Cardiac fibroblast (primary cell): ENCODE results near the gene VCAM1.

Experiments used
- DNase-seq, 2 donors: peaks; one replicate each; pipeline versions ENCODE4 v3.0.0 to v3.0.0-alpha.2; 2010; ENCODE audit warnings: low read depth in 2 of 2
- H3K4me3 ChIP-seq, 2 donors: replicated peaks in 1 of 2; 1 replicate in 1 of 2; 2 replicates in 1 of 2; pipeline ENCODE4 v1.5.1; 2011; ENCODE audit warnings: low read depth in 2 of 2, low read length in 2 of 2, mild to moderate bottlenecking in 2 of 2, moderate library complexity in 1 of 2
- CTCF ChIP-seq: IDR thresholded peaks from one replicate; pipeline ENCODE4 v1.5.1; 2011; ENCODE audit warnings: low read depth, mild to moderate bottlenecking, low read length, inconsistent platforms

VCAM1 gene

GRCh38 chr1:100719490-100719889 is at the start of gene VCAM1:
VCAM1 (plus strand) TSS chr1:100719742; CDS start chr1:100719861, 119 bp downstream.
- peak within 1 kb of the TSS in 1 of 2 donors; percentile 8 for H3K4me3 ChIP-seq
- TF ChIP-seq CTCF = no peak
- DNase-seq = peak in 1 of 2 donors; percentile 44

GRCh38 chr1:100670083-100670482 is 49.5 kb upstream of the VCAM1 start:
- no peak overlapping the region for H3K4me3 ChIP-seq
- no peak for TF ChIP-seq CTCF
- DNase-seq = no peak

- no peak overlapping the region for H3K4me3 ChIP-seq
- TF ChIP-seq CTCF = peak; percentile 18
- peak; percentile 59 to 62 for DNase-seq
Observed at GRCh38 chr1:100671601-100672000, 47.9 kb upstream of the VCAM1 start.

GRCh38 chr1:100683448-100684349 is 35.8 kb upstream of the VCAM1 start:
- no peak overlapping the region for H3K4me3 ChIP-seq
- DNase-seq = no peak
- no peak for TF ChIP-seq CTCF

- H3K4me3 ChIP-seq = no peak overlapping the region
- no peak for TF ChIP-seq CTCF
- peak in 1 of 2 donors; percentile 60 for DNase-seq
Observed at GRCh38 chr1:100699744-100700143, 19.8 kb upstream of the VCAM1 start.

- no peak overlapping the region for H3K4me3 ChIP-seq
- DNase-seq = no peak
- no peak for TF ChIP-seq CTCF
Observed at GRCh38 chr1:100700586-100700985, 19.0 kb upstream of the VCAM1 start.
